Activated T-cell treated with anti-CD3 and anti-CD28 coated beads, Interleukin-2, amount 50 U/mL, for 24 hours (primary cell): ENCODE measurements around the gene ASTN2.

ENCODE experiments used
- DNase-seq: peaks from one replicate; pipeline ENCODE4 v3.0.0-alpha.2; 2020
- H3K27ac Mint-ChIP-seq: 2 replicates; pipeline ENCODE4 v1.8.0; 2020; ENCODE audit warnings: mild to moderate bottlenecking, mixed read lengths
- H3K27me3 Mint-ChIP-seq: 2 replicates; pipeline ENCODE4 v1.8.0; 2020; ENCODE audit warnings: mixed read lengths
- H3K36me3 Mint-ChIP-seq: 2 replicates; pipeline ENCODE4 v1.8.0; 2020; ENCODE audit warnings: low read depth, mixed read lengths
- H3K4me1 Mint-ChIP-seq: 2 replicates; pipeline ENCODE4 v1.8.0; 2020; ENCODE audit warnings: low read depth, mixed read lengths
- H3K4me3 Mint-ChIP-seq: 2 replicates; pipeline ENCODE4 v1.8.0; 2020; ENCODE audit warnings: mild to moderate bottlenecking, moderate library complexity, mixed read lengths
- H3K9me3 Mint-ChIP-seq: 2 replicates; pipeline ENCODE4 v1.8.0; 2020; ENCODE audit warnings: mixed read lengths

Gene ASTN2

GRCh38 chr9:117184173-117184572 lies 230.7 kb downstream of the ASTN2 start:
- no peak overlapping the region for H3K27ac Mint-ChIP-seq
- peaks cover 9% of the 10 kb centered on the region for H3K9me3 Mint-ChIP-seq
- H3K27me3 Mint-ChIP-seq = no peaks in the 10 kb centered on the region
- DNase-seq = no peak
- no peaks in the 10 kb centered on the region for H3K36me3 Mint-ChIP-seq
- H3K4me1 Mint-ChIP-seq = no peaks in the 10 kb centered on the region
- H3K4me3 Mint-ChIP-seq = no peak overlapping the region

GRCh38 chr9:117182046-117182445 lies 232.8 kb downstream of the ASTN2 start:
- no peaks in the 10 kb centered on the region for H3K4me1 Mint-ChIP-seq
- no peak overlapping the region for H3K27ac Mint-ChIP-seq
- H3K9me3 Mint-ChIP-seq = peaks cover 9% of the 10 kb centered on the region
- H3K4me3 Mint-ChIP-seq = no peak overlapping the region
- no peaks in the 10 kb centered on the region for H3K36me3 Mint-ChIP-seq
- H3K27me3 Mint-ChIP-seq = no peaks in the 10 kb centered on the region
- no peak for DNase-seq

- H3K27ac Mint-ChIP-seq = no peak overlapping the region
- H3K36me3 Mint-ChIP-seq = no peaks in the 10 kb centered on the region
- no peaks in the 10 kb centered on the region for H3K4me1 Mint-ChIP-seq
- no peak for DNase-seq
- H3K27me3 Mint-ChIP-seq = no peaks in the 10 kb centered on the region
- peaks cover 9% of the 10 kb centered on the region for H3K9me3 Mint-ChIP-seq
- no peak overlapping the region for H3K4me3 Mint-ChIP-seq
These were observed 233.9 kb downstream of the ASTN2 start for GRCh38 chr9:117180896-117181445.

- DNase-seq = no peak
- no peaks in the 10 kb centered on the region for H3K4me1 Mint-ChIP-seq
- peaks cover 9% of the 10 kb centered on the region for H3K9me3 Mint-ChIP-seq
These were observed 236.1 kb downstream of the ASTN2 start for GRCh38 chr9:117178596-117179375.

GRCh38 chr9:117170567-117170966 lies 244.3 kb downstream of the ASTN2 start:
- no peaks in the 10 kb centered on the region for H3K36me3 Mint-ChIP-seq
- H3K27ac Mint-ChIP-seq = no peak overlapping the region
- H3K9me3 Mint-ChIP-seq = peaks cover 2% of the 10 kb centered on the region
- H3K4me1 Mint-ChIP-seq = no peaks in the 10 kb centered on the region
- H3K4me3 Mint-ChIP-seq = no peak overlapping the region
- DNase-seq = no peak
- no peaks in the 10 kb centered on the region for H3K27me3 Mint-ChIP-seq

More at GRCh38 chr9:117178596-117179375, 236.1 kb downstream of the ASTN2 start:
- Mint-ChIP-seq H3K27me3 (no peaks in the 10 kb centered on the region), H3K27ac (no peak overlapping the region), H3K36me3 (no peaks in the 10 kb centered on the region), H3K4me3 (no peak overlapping the region)

GRCh38 chr9:117169089-117169621 lies 245.7 kb downstream of the ASTN2 start:
- H3K4me1 Mint-ChIP-seq = no peaks in the 10 kb centered on the region
- H3K9me3 Mint-ChIP-seq = peaks cover 2% of the 10 kb centered on the region
- H3K4me3 Mint-ChIP-seq = no peak overlapping the region
- no peaks in the 10 kb centered on the region for H3K36me3 Mint-ChIP-seq
- no peaks in the 10 kb centered on the region for H3K27me3 Mint-ChIP-seq
- H3K27ac Mint-ChIP-seq = no peak overlapping the region
- DNase-seq = no peak

- no peaks in the 10 kb centered on the region for H3K4me1 Mint-ChIP-seq
- no peaks in the 10 kb centered on the region for H3K36me3 Mint-ChIP-seq
- no peak overlapping the region for H3K27ac Mint-ChIP-seq
- no peaks in the 10 kb centered on the region for H3K27me3 Mint-ChIP-seq
- no peak overlapping the region for H3K4me3 Mint-ChIP-seq
- no peak for DNase-seq
- H3K9me3 Mint-ChIP-seq = peaks cover 5% of the 10 kb centered on the region
These were observed 250.3 kb downstream of the ASTN2 start for GRCh38 chr9:117164512-117164911.

- H3K4me1 Mint-ChIP-seq = no peaks in the 10 kb centered on the region
- no peaks in the 10 kb centered on the region for H3K36me3 Mint-ChIP-seq
- H3K27ac Mint-ChIP-seq = no peak overlapping the region
- H3K9me3 Mint-ChIP-seq = peaks cover 3% of the 10 kb centered on the region
- DNase-seq = no peak
- no peak overlapping the region for H3K4me3 Mint-ChIP-seq
- no peaks in the 10 kb centered on the region for H3K27me3 Mint-ChIP-seq
These were observed 254.6 kb downstream of the ASTN2 start for GRCh38 chr9:117160254-117160653.

GRCh38 chr9:117156771-117157535 lies 257.9 kb downstream of the ASTN2 start:
- Mint-ChIP-seq H3K9me3 (peaks cover 3% of the 10 kb centered on the region), H3K36me3 (no peaks in the 10 kb centered on the region), H3K4me3 (no peak overlapping the region), H3K27ac (no peak overlapping the region), H3K27me3 (no peaks in the 10 kb centered on the region), H3K4me1 (no peaks in the 10 kb centered on the region)
- DNase-seq = no peak

GRCh38 chr9:117156144-117156688 lies 258.6 kb downstream of the ASTN2 start:
- Mint-ChIP-seq H3K36me3 (no peaks in the 10 kb centered on the region), H3K27ac (no peak overlapping the region), H3K27me3 (no peaks in the 10 kb centered on the region), H3K9me3 (peaks cover 6% of the 10 kb centered on the region), H3K4me3 (no peak overlapping the region), H3K4me1 (no peaks in the 10 kb centered on the region)
- DNase-seq = no peak

GRCh38 chr9:117153021-117153420 lies 261.8 kb downstream of the ASTN2 start:
- no peak overlapping the region for H3K27ac Mint-ChIP-seq
- H3K9me3 Mint-ChIP-seq = peaks cover 6% of the 10 kb centered on the region
- no peak overlapping the region for H3K4me3 Mint-ChIP-seq
- no peaks in the 10 kb centered on the region for H3K36me3 Mint-ChIP-seq
- no peaks in the 10 kb centered on the region for H3K27me3 Mint-ChIP-seq
- no peak for DNase-seq
- no peaks in the 10 kb centered on the region for H3K4me1 Mint-ChIP-seq

GRCh38 chr9:117151716-117152115 lies 263.1 kb downstream of the ASTN2 start:
- peaks cover 6% of the 10 kb centered on the region for H3K9me3 Mint-ChIP-seq
- H3K4me1 Mint-ChIP-seq = no peaks in the 10 kb centered on the region
- H3K27ac Mint-ChIP-seq = no peak overlapping the region
- H3K27me3 Mint-ChIP-seq = no peaks in the 10 kb centered on the region
- H3K4me3 Mint-ChIP-seq = no peak overlapping the region
- DNase-seq = no peak
- no peaks in the 10 kb centered on the region for H3K36me3 Mint-ChIP-seq

- Mint-ChIP-seq H3K9me3 (peaks cover 6% of the 10 kb centered on the region), H3K27me3 (no peaks in the 10 kb centered on the region), H3K4me3 (no peak overlapping the region), H3K36me3 (no peaks in the 10 kb centered on the region), H3K27ac (no peak overlapping the region), H3K4me1 (no peaks in the 10 kb centered on the region)
- no peak for DNase-seq
These were observed 264.9 kb downstream of the ASTN2 start for GRCh38 chr9:117149996-117150395.

- H3K4me1 Mint-ChIP-seq = no peaks in the 10 kb centered on the region
- H3K36me3 Mint-ChIP-seq = no peaks in the 10 kb centered on the region
- H3K9me3 Mint-ChIP-seq = peaks cover 7% of the 10 kb centered on the region
- no peak overlapping the region for H3K4me3 Mint-ChIP-seq
- H3K27me3 Mint-ChIP-seq = no peaks in the 10 kb centered on the region
- no peak overlapping the region for H3K27ac Mint-ChIP-seq
- DNase-seq = no peak
These were observed 268.9 kb downstream of the ASTN2 start for GRCh38 chr9:117145811-117146490.
